ENCODE measurements around the gene EXOC4. TPM values are rescaled to one million over a fixed set of nuclear protein-coding genes. Genes with fewer than 3 reads are reported as not detected.

EXOC4 gene
- total and polyA plus RNA-seq, 2 of the 8 experiments (the other 6 are each of a cell fraction or from before 2014, with no cell fraction given) = 27.0 to 67.3 TPM

DNA sequence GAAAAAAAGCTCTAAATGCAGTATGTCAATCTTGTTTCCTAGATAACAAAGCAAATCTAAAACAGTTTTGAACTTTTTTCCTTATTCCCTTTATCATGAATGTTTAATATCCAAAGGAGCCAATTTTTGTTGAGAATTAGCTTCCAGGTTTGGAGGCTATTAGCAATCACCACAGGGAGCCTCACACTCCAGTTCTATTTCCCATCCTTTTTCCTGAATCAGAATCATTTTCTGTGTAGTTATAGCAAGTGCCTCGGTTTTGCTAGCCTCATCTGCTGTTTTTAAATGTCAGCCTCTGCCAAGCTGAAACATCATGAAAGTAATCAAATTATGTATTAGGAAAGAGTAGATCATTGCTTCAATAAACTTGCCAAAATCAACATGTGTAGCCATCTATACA is 516.8 kb downstream of the EXOC4 start (continued):
- TF ChIP-seq BCL11A (IDR thresholded peaks at IDR 0.05; ENCODE audit: low read depth in 2 of 2, low read length in 2 of 2) (no peak), POLR2AphosphoS5 (IDR thresholded peaks at IDR 0.05; ENCODE audit: low read depth, low read length) (no peak)
